Kidney epithelial cell (primary cell): ENCODE measurements around the gene FEZ2. TPM values are rescaled to one million over a fixed set of nuclear protein-coding genes. Genes with fewer than 3 reads are reported as not detected.
A peak's percentile ranks its signal among the peaks of the same experiment; 100 is the strongest.

Experiments
- DNase-seq: peaks from one replicate; pipeline ENCODE4 v3.0.0-alpha.2; 2010; ENCODE audit warnings: low read depth
- H3K27me3 ChIP-seq: 2 replicates; pipeline ENCODE4 v1.6.0; 2011; ENCODE audit warnings: low read length; ENCODE audit not compliant: control insufficient read depth, insufficient read depth
- H3K36me3 ChIP-seq: 2 replicates; pipeline ENCODE4 v1.5.1; 2011; ENCODE audit warnings: low read length; ENCODE audit not compliant: control insufficient read depth, insufficient read depth
- H3K4me3 ChIP-seq: 2 replicates; pipeline ENCODE4 v1.5.1; 2011; ENCODE audit warnings: low read depth, mild to moderate bottlenecking, control low read depth, low read length
- CTCF ChIP-seq: IDR thresholded peaks from 2 replicates; pipeline ENCODE4 v1.5.1; 2011; ENCODE audit warnings: mild to moderate bottlenecking, moderate library complexity, low read length, control low read depth, inconsistent platforms; ENCODE audit not compliant: insufficient read depth, poor library complexity, severe bottlenecking
- total RNA-seq: library from RNA; depleted of rRNA; stranded (reverse); fragments of >200 nt; gene quantifications from 2 replicates; pipeline ENCODE4 v1.2.3, GENCODE V29; 2015

FEZ2 gene
- total RNA-seq, 1 donor from 2014 or later: 40.8 TPM

- TF ChIP-seq CTCF: no peak
- H3K27me3 ChIP-seq: no peaks in the 10 kb centered on the region
- H3K36me3 ChIP-seq: peaks cover 1% of the 10 kb centered on the region
- no peak overlapping the region for H3K4me3 ChIP-seq
- DNase-seq: no peak
Measured at GRCh38 chr2:36549165-36549574, 48.8 kb downstream of the FEZ2 start.

- H3K27me3 ChIP-seq: no peaks in the 10 kb centered on the region
- no peak overlapping the region for H3K4me3 ChIP-seq
- DNase-seq: no peak
- TF ChIP-seq CTCF: no peak
- H3K36me3 ChIP-seq: peaks cover 1% of the 10 kb centered on the region
Measured at GRCh38 chr2:36547906-36548305, 50.1 kb downstream of the FEZ2 start.

- H3K27me3 ChIP-seq: no peaks in the 10 kb centered on the region
- H3K36me3 ChIP-seq: peaks cover 3% of the 10 kb centered on the region
- peak; percentile 5 for TF ChIP-seq CTCF
- H3K4me3 ChIP-seq: no peak overlapping the region
- no peak for DNase-seq
Measured at GRCh38 chr2:36545871-36546416, 52.0 kb downstream of the FEZ2 start.

GRCh38 chr2:36544638-36545338, 53.2 kb downstream of the FEZ2 start:
- Histone ChIP-seq H3K4me3 (no peak overlapping the region), H3K27me3 (no peaks in the 10 kb centered on the region), H3K36me3 (peaks cover 3% of the 10 kb centered on the region)
- peak; percentile 30 for TF ChIP-seq CTCF
- DNase-seq: no peak

- no peak for TF ChIP-seq CTCF
- no peak overlapping the region for H3K4me3 ChIP-seq
- no peak for DNase-seq
- peaks cover 7% of the 10 kb centered on the region for H3K36me3 ChIP-seq
- no peaks in the 10 kb centered on the region for H3K27me3 ChIP-seq
Measured at GRCh38 chr2:36541891-36542595, 55.9 kb downstream of the FEZ2 start.
